ENCODE data around the gene NR3C2. TPM values are rescaled to one million over a fixed set of nuclear protein-coding genes. Genes with fewer than 3 reads are reported as not detected.

The NR3C2 gene
- total and polyA plus RNA-seq, 2 experiments from 2014 or later: 1.2 to 3.0 TPM

DNA sequence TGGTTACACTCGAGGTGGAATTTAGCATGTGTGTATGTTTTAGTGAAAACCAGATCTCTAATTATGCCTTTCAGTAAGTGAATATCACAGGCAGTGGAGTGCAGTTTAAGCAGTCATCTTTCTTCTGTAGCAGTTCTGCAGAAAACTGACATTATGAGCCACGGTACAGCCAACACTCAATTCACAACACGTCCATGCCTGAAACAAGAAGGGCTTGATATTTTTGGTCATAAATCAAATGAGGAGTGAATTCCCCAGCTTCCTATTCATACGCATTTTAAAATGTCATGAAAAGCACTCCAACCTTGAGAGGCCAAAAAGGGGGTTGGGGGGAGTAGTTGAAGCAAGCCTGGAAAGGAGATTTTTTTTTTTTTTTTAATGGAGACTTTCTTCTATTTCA lies 393.6 kb downstream of the NR3C2 start (continued):
- TF ChIP-seq ZNF331 (CRISPR knock-in tag; IDR thresholded peaks at IDR 0.05; ENCODE audit: low read depth) (no peak), CREB1 (CRISPR knock-in tag; IDR thresholded peaks at IDR 0.05; ENCODE audit: low read depth) (no peak), NANOG (IDR thresholded peaks at IDR 0.05; ENCODE audit: borderline replicate concordance) (no peak), STAT1 (IDR thresholded peaks at IDR 0.05; ENCODE audit: unreplicated experiment) (no peak)

DNA sequence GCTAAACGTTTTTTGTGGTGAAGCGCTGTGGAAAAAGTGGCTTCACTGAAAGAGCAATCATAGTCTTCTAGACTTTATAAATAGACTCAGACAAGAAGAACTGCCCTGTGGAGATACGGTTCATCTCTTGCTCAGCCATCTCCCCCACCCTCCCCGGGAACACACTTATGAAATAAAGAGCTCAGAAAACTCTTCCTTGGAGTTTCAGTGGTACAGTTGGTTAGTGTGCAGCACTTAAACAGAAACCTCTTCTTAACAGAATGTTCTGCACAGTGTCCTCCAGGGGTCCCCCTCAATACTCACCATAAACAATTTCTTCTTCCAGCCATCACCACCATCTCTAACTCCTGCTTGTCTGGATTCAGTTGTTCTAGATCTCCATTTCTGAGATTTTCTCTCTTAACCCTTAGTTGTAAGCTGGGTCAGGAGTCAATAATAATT lies 397.3 kb downstream of the NR3C2 start:
- Mint-ChIP-seq H3K36me3 (ENCODE audit: low read depth) (no peaks in the 10 kb centered on the region), H3K27ac (no peak overlapping the region), H3K9me3 (no peaks in the 10 kb centered on the region), H3K4me1 (no peaks in the 10 kb centered on the region), H3K4me3 (no peak overlapping the region), H3K27me3 (ENCODE audit: insufficient read depth, low read depth, poor library complexity) (no peaks in the 10 kb centered on the region)
- H4K20me1 ChIP-seq (replicated peaks; ENCODE audit: insufficient read depth): no peaks in the 10 kb centered on the region
- DNase-seq (ENCODE audit: low spot score): no peak
- H3F3A ChIP-seq (replicated peaks; ENCODE audit: low read depth): no peaks in the 10 kb centered on the region
- no peaks in the 10 kb centered on the region for H3K79me2 ChIP-seq (replicated peaks; ENCODE audit: insufficient read depth)
- TF ChIP-seq POLR2AphosphoS5 (IDR thresholded peaks at IDR 0.05; ENCODE audit: low read depth) (no peak), STAT1 (IDR thresholded peaks at IDR 0.05; ENCODE audit: unreplicated experiment) (no peak), REST (IDR thresholded peaks at IDR 0.05; ENCODE audit: unreplicated experiment) (no peak)
- TF ChIP-seq, protein P1, sequence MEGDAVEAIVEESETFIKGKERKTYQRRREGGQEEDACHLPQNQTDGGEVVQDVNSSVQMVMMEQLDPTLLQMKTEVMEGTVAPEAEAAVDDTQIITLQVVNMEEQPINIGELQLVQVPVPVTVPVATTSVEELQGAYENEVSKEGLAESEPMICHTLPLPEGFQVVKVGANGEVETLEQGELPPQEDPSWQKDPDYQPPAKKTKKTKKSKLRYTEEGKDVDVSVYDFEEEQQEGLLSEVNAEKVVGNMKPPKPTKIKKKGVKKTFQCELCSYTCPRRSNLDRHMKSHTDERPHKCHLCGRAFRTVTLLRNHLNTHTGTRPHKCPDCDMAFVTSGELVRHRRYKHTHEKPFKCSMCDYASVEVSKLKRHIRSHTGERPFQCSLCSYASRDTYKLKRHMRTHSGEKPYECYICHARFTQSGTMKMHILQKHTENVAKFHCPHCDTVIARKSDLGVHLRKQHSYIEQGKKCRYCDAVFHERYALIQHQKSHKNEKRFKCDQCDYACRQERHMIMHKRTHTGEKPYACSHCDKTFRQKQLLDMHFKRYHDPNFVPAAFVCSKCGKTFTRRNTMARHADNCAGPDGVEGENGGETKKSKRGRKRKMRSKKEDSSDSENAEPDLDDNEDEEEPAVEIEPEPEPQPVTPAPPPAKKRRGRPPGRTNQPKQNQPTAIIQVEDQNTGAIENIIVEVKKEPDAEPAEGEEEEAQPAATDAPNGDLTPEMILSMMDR (conservative IDR thresholded peaks at IDR 0.05; ENCODE audit: low read depth in 2 of 2): peak in 1 of 2 experiments; percentile 14; a peak in 1 of 4 replicates
- no peak overlapping the region for H3K4me2 ChIP-seq
- no peaks in the 10 kb centered on the region for H3K4me1 ChIP-seq (ENCODE audit: insufficient read depth)
- H3K27me3 ChIP-seq (ENCODE audit: insufficient read depth): no peaks in the 10 kb centered on the region
- no peak overlapping the region for H2AFZ ChIP-seq
- no peak overlapping the region for H3K27ac ChIP-seq (ENCODE audit: low read depth)
- ATAC-seq: no peak
- H3K4me3 ChIP-seq: no peak overlapping the region
- H3K9me2 ChIP-seq (ENCODE audit: insufficient read depth): no peaks in the 10 kb centered on the region
- no peaks in the 10 kb centered on the region for H3K36me3 ChIP-seq (ENCODE audit: insufficient read depth)

GRCh38 chr4:148044089-148044911 lies 397.9 kb downstream of the NR3C2 start:
- Histone ChIP-seq H3K4me1 (ENCODE audit: insufficient read depth) (no peaks in the 10 kb centered on the region), H3F3A (replicated peaks; ENCODE audit: low read depth) (no peaks in the 10 kb centered on the region), H3K9me2 (ENCODE audit: insufficient read depth) (no peaks in the 10 kb centered on the region), H4K20me1 (replicated peaks; ENCODE audit: insufficient read depth) (no peaks in the 10 kb centered on the region), H3K79me2 (replicated peaks; ENCODE audit: insufficient read depth) (no peaks in the 10 kb centered on the region), H3K27ac (ENCODE audit: low read depth) (no peak overlapping the region), H3K4me3 (no peak overlapping the region), H3K36me3 (ENCODE audit: insufficient read depth) (no peaks in the 10 kb centered on the region), H2AFZ (no peak overlapping the region), H3K4me2 (no peak overlapping the region), H3K27me3 (ENCODE audit: insufficient read depth) (no peaks in the 10 kb centered on the region)
- ATAC-seq (no peak), DNase-seq (ENCODE audit: low spot score) (no peak)
- H3K36me3 Mint-ChIP-seq (ENCODE audit: low read depth): no peaks in the 10 kb centered on the region
- no peaks in the 10 kb centered on the region for H3K9me3 Mint-ChIP-seq
- no peak overlapping the region for H3K4me3 Mint-ChIP-seq
- no peak overlapping the region for H3K27ac Mint-ChIP-seq
- H3K4me1 Mint-ChIP-seq: no peaks in the 10 kb centered on the region
- no peaks in the 10 kb centered on the region for H3K27me3 Mint-ChIP-seq (ENCODE audit: insufficient read depth, low read depth, poor library complexity)
- TF ChIP-seq REST (IDR thresholded peaks at IDR 0.05; ENCODE audit: unreplicated experiment) (no peak), CREB1 (CRISPR knock-in tag; IDR thresholded peaks at IDR 0.05; ENCODE audit: low read depth) (no peak), ZNF331 (CRISPR knock-in tag; IDR thresholded peaks at IDR 0.05; ENCODE audit: low read depth) (no peak), EZH2 (IDR thresholded peaks at IDR 0.05; ENCODE audit: low read depth, unreplicated experiment) (no peak)
